Activated naive CD8-positive, alpha-beta T cell treated with anti-CD3 and anti-CD28 coated beads for 36 hours (primary cell): Measurements from ENCODE around the gene TMC1. TPM values are rescaled to one million over a fixed set of nuclear protein-coding genes. Genes with fewer than 3 reads are reported as not detected.

Experiments used
- DNase-seq: peaks from one replicate; pipeline ENCODE4 v3.0.0; 2021
- H3K27ac Mint-ChIP-seq: one replicate; pipeline ENCODE4 v1.8.0; 2022; ENCODE audit warnings: mild to moderate bottlenecking, moderate library complexity, mixed read lengths
- H3K27me3 Mint-ChIP-seq: one replicate; pipeline ENCODE4 v1.8.0; 2022; ENCODE audit warnings: mild to moderate bottlenecking, mixed read lengths
- H3K36me3 Mint-ChIP-seq: one replicate; pipeline ENCODE4 v1.8.0; 2021; ENCODE audit warnings: mild to moderate bottlenecking, mixed read lengths
- H3K4me1 Mint-ChIP-seq: one replicate; pipeline ENCODE4 v1.8.0; 2021; ENCODE audit warnings: mixed read lengths
- H3K4me3 Mint-ChIP-seq: one replicate; pipeline ENCODE4 v1.8.0; 2022; ENCODE audit warnings: mild to moderate bottlenecking, moderate library complexity, mixed read lengths
- H3K9me3 Mint-ChIP-seq: one replicate; pipeline ENCODE4 v1.8.0; 2022; ENCODE audit warnings: mixed read lengths
- total RNA-seq, 2 experiments: library from RNA; stranded (reverse); gene quantifications; one replicate each; pipeline ENCODE4 v1.2.3, GENCODE V29; 2021

TMC1 gene
- total RNA-seq, 2 experiments from 2014 or later, result not detected

GRCh38 chr9:72755836-72756235, 234.4 kb downstream of the TMC1 start:
- no peak for DNase-seq
- no peaks in the 10 kb centered on the region for H3K9me3 Mint-ChIP-seq
- no peaks in the 10 kb centered on the region for H3K36me3 Mint-ChIP-seq
- no peak overlapping the region for H3K27ac Mint-ChIP-seq
- no peaks in the 10 kb centered on the region for H3K4me1 Mint-ChIP-seq
- no peak overlapping the region for H3K4me3 Mint-ChIP-seq
- no peaks in the 10 kb centered on the region for H3K27me3 Mint-ChIP-seq

GRCh38 chr9:72758944-72759343, 237.5 kb downstream of the TMC1 start:
- peaks cover 9% of the 10 kb centered on the region for H3K27me3 Mint-ChIP-seq
- H3K36me3 Mint-ChIP-seq, result no peaks in the 10 kb centered on the region
- no peaks in the 10 kb centered on the region for H3K4me1 Mint-ChIP-seq
- H3K4me3 Mint-ChIP-seq, result no peak overlapping the region
- H3K9me3 Mint-ChIP-seq, result no peaks in the 10 kb centered on the region
- DNase-seq, result no peak
- H3K27ac Mint-ChIP-seq, result no peak overlapping the region

- H3K36me3 Mint-ChIP-seq, result no peaks in the 10 kb centered on the region
- DNase-seq, result no peak
- no peak overlapping the region for H3K27ac Mint-ChIP-seq
- H3K4me1 Mint-ChIP-seq, result no peaks in the 10 kb centered on the region
- H3K4me3 Mint-ChIP-seq, result no peak overlapping the region
- no peaks in the 10 kb centered on the region for H3K9me3 Mint-ChIP-seq
- H3K27me3 Mint-ChIP-seq, result peaks cover 13% of the 10 kb centered on the region
Measured at GRCh38 chr9:72763022-72763421, 241.6 kb downstream of the TMC1 start.

GRCh38 chr9:72769546-72769945, 248.1 kb downstream of the TMC1 start:
- Mint-ChIP-seq H3K36me3 (no peaks in the 10 kb centered on the region), H3K4me3 (no peak overlapping the region), H3K4me1 (no peaks in the 10 kb centered on the region), H3K27me3 (peaks cover 7% of the 10 kb centered on the region), H3K27ac (no peak overlapping the region), H3K9me3 (no peaks in the 10 kb centered on the region)
- no peak for DNase-seq

GRCh38 chr9:72772661-72773060, 251.3 kb downstream of the TMC1 start:
- Mint-ChIP-seq H3K4me1 (no peaks in the 10 kb centered on the region), H3K27me3 (peaks cover 12% of the 10 kb centered on the region), H3K9me3 (peaks cover 2% of the 10 kb centered on the region), H3K36me3 (no peaks in the 10 kb centered on the region), H3K27ac (no peak overlapping the region), H3K4me3 (no peak overlapping the region)
- no peak for DNase-seq

- Mint-ChIP-seq H3K4me1 (no peaks in the 10 kb centered on the region), H3K27me3 (peaks cover 20% of the 10 kb centered on the region), H3K9me3 (peaks cover 2% of the 10 kb centered on the region)
Measured at GRCh38 chr9:72773570-72773969, 252.2 kb downstream of the TMC1 start.

GRCh38 chr9:72775570-72775969, 254.2 kb downstream of the TMC1 start:
- Mint-ChIP-seq H3K27me3 (peaks cover 30% of the 10 kb centered on the region), H3K27ac (no peak overlapping the region), H3K4me3 (no peak overlapping the region), H3K36me3 (no peaks in the 10 kb centered on the region), H3K4me1 (no peaks in the 10 kb centered on the region), H3K9me3 (peaks cover 2% of the 10 kb centered on the region)
- no peak for DNase-seq

More at GRCh38 chr9:72773570-72773969, 252.2 kb downstream of the TMC1 start:
- Mint-ChIP-seq H3K27ac (no peak overlapping the region), H3K36me3 (no peaks in the 10 kb centered on the region), H3K4me3 (no peak overlapping the region)
- no peak for DNase-seq

- no peak for DNase-seq
- Mint-ChIP-seq H3K9me3 (peaks cover 2% of the 10 kb centered on the region), H3K36me3 (no peaks in the 10 kb centered on the region), H3K27me3 (peaks cover 25% of the 10 kb centered on the region), H3K4me1 (no peaks in the 10 kb centered on the region), H3K27ac (no peak overlapping the region), H3K4me3 (no peak overlapping the region)
Measured at GRCh38 chr9:72779614-72780013, 258.2 kb downstream of the TMC1 start.

- peaks cover 8% of the 10 kb centered on the region for H3K27me3 Mint-ChIP-seq
- no peak overlapping the region for H3K4me3 Mint-ChIP-seq
- DNase-seq, result no peak
- H3K9me3 Mint-ChIP-seq, result no peaks in the 10 kb centered on the region
- H3K36me3 Mint-ChIP-seq, result no peaks in the 10 kb centered on the region
- H3K27ac Mint-ChIP-seq, result no peak overlapping the region
- no peaks in the 10 kb centered on the region for H3K4me1 Mint-ChIP-seq
Measured at GRCh38 chr9:72786948-72787347, 265.5 kb downstream of the TMC1 start.

GRCh38 chr9:72788966-72789735, 267.7 kb downstream of the TMC1 start:
- H3K27ac Mint-ChIP-seq, result no peak overlapping the region
- no peak overlapping the region for H3K4me3 Mint-ChIP-seq
- no peaks in the 10 kb centered on the region for H3K36me3 Mint-ChIP-seq
- H3K4me1 Mint-ChIP-seq, result no peaks in the 10 kb centered on the region
- no peak for DNase-seq
- no peaks in the 10 kb centered on the region for H3K9me3 Mint-ChIP-seq
- peaks cover 8% of the 10 kb centered on the region for H3K27me3 Mint-ChIP-seq

GRCh38 chr9:72789885-72790284, 268.5 kb downstream of the TMC1 start:
- Mint-ChIP-seq H3K27me3 (peaks cover 12% of the 10 kb centered on the region), H3K36me3 (no peaks in the 10 kb centered on the region), H3K4me3 (no peak overlapping the region), H3K9me3 (peaks cover 2% of the 10 kb centered on the region), H3K27ac (no peak overlapping the region), H3K4me1 (no peaks in the 10 kb centered on the region)
- no peak for DNase-seq

- DNase-seq, result no peak
- Mint-ChIP-seq H3K9me3 (peaks cover 10% of the 10 kb centered on the region), H3K36me3 (no peaks in the 10 kb centered on the region), H3K27ac (no peak overlapping the region), H3K27me3 (peaks cover 12% of the 10 kb centered on the region), H3K4me3 (no peak overlapping the region), H3K4me1 (no peaks in the 10 kb centered on the region)
Measured at GRCh38 chr9:72790989-72791388, 269.6 kb downstream of the TMC1 start.

- Mint-ChIP-seq H3K4me3 (no peak overlapping the region), H3K9me3 (peaks cover 11% of the 10 kb centered on the region), H3K27ac (no peak overlapping the region), H3K4me1 (no peaks in the 10 kb centered on the region), H3K36me3 (no peaks in the 10 kb centered on the region), H3K27me3 (peaks cover 12% of the 10 kb centered on the region)
- no peak for DNase-seq
Measured at GRCh38 chr9:72791436-72791835, 270.0 kb downstream of the TMC1 start.

GRCh38 chr9:72794946-72795345, 273.5 kb downstream of the TMC1 start:
- no peak overlapping the region for H3K27ac Mint-ChIP-seq
- H3K4me1 Mint-ChIP-seq, result no peaks in the 10 kb centered on the region
- H3K36me3 Mint-ChIP-seq, result no peaks in the 10 kb centered on the region
- peaks cover 11% of the 10 kb centered on the region for H3K9me3 Mint-ChIP-seq
- DNase-seq, result no peak
- no peak overlapping the region for H3K4me3 Mint-ChIP-seq
- H3K27me3 Mint-ChIP-seq, result peaks cover 12% of the 10 kb centered on the region

- peaks cover 4% of the 10 kb centered on the region for H3K27me3 Mint-ChIP-seq
- DNase-seq, result no peak
- H3K4me1 Mint-ChIP-seq, result no peaks in the 10 kb centered on the region
- H3K4me3 Mint-ChIP-seq, result no peak overlapping the region
- H3K27ac Mint-ChIP-seq, result no peak overlapping the region
- H3K36me3 Mint-ChIP-seq, result no peaks in the 10 kb centered on the region
- H3K9me3 Mint-ChIP-seq, result peaks cover 6% of the 10 kb centered on the region
Measured at GRCh38 chr9:72800328-72800994, 279.1 kb downstream of the TMC1 start.

GRCh38 chr9:72805238-72805637, 283.8 kb downstream of the TMC1 start:
- no peak overlapping the region for H3K4me3 Mint-ChIP-seq
- no peaks in the 10 kb centered on the region for H3K4me1 Mint-ChIP-seq
- H3K9me3 Mint-ChIP-seq, result no peaks in the 10 kb centered on the region
- no peak overlapping the region for H3K27ac Mint-ChIP-seq
- no peaks in the 10 kb centered on the region for H3K36me3 Mint-ChIP-seq
- no peak for DNase-seq
- H3K27me3 Mint-ChIP-seq, result peaks cover 4% of the 10 kb centered on the region
